SK-N-MC (cell line): ENCODE data around the gene SLC9A7.

Experiments used
- EZH2 ChIP-seq: fragments of 200-600 bp; sonication (generic); IDR thresholded peaks from one replicate; pipeline ENCODE4 v1.6.1; 2017; ENCODE audit warnings: antibody characterized with exemption
- FOXP2 ChIP-seq: optimal IDR thresholded peaks from 2 replicates; pipeline ENCODE3; 2011; ENCODE audit warnings: mild to moderate bottlenecking, moderate library complexity; ENCODE audit not compliant: insufficient read depth; ENCODE audit errors: extremely low read length, control extremely low read depth
- POLR2AphosphoS5 ChIP-seq: IDR thresholded peaks from 2 replicates; pipeline ENCODE4 v1.6.1; 2012; ENCODE audit warnings: mild to moderate bottlenecking, low read depth, low read length, borderline replicate concordance

- no peak for TF ChIP-seq POLR2AphosphoS5
- no peak for TF ChIP-seq EZH2
- TF ChIP-seq FOXP2, result no peak
Measured at GRCh38 chrX:46595084-46595483, 163.8 kb downstream of the SLC9A7 start.
